ENCODE measurements around the gene RRAS. TPM values are rescaled to one million over a fixed set of nuclear protein-coding genes. Genes with fewer than 3 reads are reported as not detected.

The RRAS gene
- total RNA-seq, 1 donor from 2014 or later: 1.2 TPM

DNA sequence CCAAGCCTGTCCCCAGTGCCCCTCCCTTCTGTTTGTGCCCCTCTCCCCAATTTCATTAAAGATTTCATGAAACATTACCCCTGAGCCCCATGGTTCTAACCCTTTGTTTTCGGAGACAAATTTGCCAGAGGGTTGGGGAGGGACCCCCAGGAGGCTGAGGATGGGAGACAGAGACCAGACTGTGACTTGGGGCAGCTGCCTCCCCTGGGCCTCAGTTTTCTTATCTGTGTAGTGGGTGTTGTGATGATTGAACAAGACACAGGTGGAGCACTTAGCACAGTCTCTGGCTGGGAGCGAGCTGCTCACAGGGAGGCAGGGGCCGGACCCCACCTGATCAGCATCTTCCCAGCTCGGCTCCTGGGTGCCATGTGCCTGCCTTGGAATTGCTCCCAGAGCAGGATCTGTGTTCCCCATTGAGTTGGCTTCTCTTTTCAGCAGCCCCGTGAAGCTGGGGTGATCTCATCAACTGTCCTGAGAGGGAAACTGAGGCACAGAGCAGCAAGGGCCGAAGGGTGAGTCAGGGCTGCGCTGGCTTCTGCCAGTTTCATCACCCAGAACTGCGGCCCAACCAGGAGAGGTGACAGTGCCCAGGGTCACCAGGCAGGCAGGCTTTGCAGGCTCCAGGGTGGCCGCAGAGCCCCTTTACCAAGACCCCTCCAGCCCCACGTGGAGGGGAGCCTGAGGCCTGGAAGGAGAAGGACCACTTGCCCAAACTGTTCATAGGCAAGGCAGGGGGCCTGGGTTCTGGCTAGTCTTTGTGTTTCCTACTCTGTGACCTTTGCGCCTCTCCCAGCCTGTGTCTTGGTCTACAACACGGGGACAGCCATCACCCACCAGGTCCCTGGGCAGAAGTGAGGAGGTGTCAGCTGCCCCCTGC is 18.9 kb upstream of the RRAS start:
- TF ChIP-seq, protein P1, sequence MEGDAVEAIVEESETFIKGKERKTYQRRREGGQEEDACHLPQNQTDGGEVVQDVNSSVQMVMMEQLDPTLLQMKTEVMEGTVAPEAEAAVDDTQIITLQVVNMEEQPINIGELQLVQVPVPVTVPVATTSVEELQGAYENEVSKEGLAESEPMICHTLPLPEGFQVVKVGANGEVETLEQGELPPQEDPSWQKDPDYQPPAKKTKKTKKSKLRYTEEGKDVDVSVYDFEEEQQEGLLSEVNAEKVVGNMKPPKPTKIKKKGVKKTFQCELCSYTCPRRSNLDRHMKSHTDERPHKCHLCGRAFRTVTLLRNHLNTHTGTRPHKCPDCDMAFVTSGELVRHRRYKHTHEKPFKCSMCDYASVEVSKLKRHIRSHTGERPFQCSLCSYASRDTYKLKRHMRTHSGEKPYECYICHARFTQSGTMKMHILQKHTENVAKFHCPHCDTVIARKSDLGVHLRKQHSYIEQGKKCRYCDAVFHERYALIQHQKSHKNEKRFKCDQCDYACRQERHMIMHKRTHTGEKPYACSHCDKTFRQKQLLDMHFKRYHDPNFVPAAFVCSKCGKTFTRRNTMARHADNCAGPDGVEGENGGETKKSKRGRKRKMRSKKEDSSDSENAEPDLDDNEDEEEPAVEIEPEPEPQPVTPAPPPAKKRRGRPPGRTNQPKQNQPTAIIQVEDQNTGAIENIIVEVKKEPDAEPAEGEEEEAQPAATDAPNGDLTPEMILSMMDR (conservative IDR thresholded peaks at IDR 0.05): no peak
- Mint-ChIP-seq H3K36me3 (ENCODE audit: low read depth) (peaks cover 10% of the 10 kb centered on the region), H3K27ac (ENCODE audit: unreplicated experiment) (no peak overlapping the region), H3K9me3 (no peaks in the 10 kb centered on the region), H3K4me3 (no peak overlapping the region), H3K27me3 (ENCODE audit: low read depth) (no peaks in the 10 kb centered on the region), H3K4me1 (peaks cover under 1% of the 10 kb centered on the region)
- no peak for DNase-seq (ENCODE audit: low read depth, low spot score)

DNA sequence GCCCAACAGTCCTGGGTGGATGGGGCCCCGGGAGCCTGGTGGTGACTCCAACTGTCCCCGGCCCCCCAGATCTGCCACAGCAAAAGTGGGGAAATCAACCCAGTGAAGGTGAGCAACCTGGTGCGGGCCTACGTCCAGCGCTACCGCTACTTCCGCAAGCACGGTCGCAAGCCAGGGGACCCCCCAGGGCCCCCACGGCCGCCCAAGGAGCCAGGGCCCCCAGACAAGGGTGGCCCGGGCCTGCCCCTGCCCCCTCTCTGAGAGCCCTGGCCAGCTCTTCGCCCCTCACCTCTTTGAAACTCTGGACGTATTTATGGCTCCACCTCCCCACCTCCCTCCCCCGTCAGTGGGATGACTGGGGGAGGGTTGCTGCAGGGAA is 18.2 kb upstream of the RRAS start:
- Mint-ChIP-seq H3K27me3 (ENCODE audit: low read depth) (no peaks in the 10 kb centered on the region), H3K4me1 (no peaks in the 10 kb centered on the region), H3K4me3 (no peak overlapping the region), H3K9me3 (no peaks in the 10 kb centered on the region), H3K36me3 (ENCODE audit: low read depth) (peaks cover 10% of the 10 kb centered on the region), H3K27ac (ENCODE audit: unreplicated experiment) (no peak overlapping the region)
- DNase-seq (ENCODE audit: low read depth, low spot score): no peak
- TF ChIP-seq, protein P1 (conservative IDR thresholded peaks at IDR 0.05): no peak

DNA sequence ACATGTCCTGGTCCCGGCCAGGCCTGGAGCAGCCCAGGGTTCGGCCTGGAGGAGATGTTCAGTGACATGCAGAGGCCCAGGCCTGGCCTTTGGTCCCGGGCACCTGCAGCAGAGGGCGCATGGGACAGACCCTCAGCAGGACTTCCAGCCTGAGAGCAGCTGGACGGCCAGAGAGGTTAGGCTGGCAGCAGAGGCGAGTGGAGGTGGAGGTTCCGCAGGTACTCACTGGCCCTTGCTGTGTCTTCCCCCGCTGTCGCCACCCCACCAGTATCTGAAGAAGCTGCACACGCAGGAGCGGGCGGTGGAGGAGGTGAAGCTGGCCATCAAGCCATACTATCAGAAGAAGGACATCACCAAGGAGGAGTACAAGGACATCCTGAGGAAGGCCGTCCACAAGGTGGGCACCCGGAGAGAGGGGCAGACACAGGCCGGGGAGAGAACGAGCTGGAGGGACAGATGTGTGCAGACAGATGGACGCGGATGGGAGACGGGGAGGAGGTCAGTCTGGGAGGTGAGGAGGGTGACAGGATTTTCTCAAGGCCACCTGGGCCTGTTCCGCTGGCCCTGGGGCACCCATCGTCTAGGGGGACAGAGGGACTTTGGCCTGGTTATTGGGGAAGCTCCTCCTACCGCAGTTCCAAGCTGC is 17.7 kb upstream of the RRAS start:
- no peaks in the 10 kb centered on the region for H3K4me1 Mint-ChIP-seq
- H3K27ac Mint-ChIP-seq (ENCODE audit: unreplicated experiment): peak overlapping the region; percentile 67
- TF ChIP-seq, protein P1 (conservative IDR thresholded peaks at IDR 0.05): no peak
- no peaks in the 10 kb centered on the region for H3K9me3 Mint-ChIP-seq
- DNase-seq (ENCODE audit: low read depth, low spot score): no peak
- peaks cover 10% of the 10 kb centered on the region for H3K36me3 Mint-ChIP-seq (ENCODE audit: low read depth)
- H3K27me3 Mint-ChIP-seq (ENCODE audit: low read depth): no peaks in the 10 kb centered on the region
- H3K4me3 Mint-ChIP-seq: peak overlapping the region; percentile 12

DNA sequence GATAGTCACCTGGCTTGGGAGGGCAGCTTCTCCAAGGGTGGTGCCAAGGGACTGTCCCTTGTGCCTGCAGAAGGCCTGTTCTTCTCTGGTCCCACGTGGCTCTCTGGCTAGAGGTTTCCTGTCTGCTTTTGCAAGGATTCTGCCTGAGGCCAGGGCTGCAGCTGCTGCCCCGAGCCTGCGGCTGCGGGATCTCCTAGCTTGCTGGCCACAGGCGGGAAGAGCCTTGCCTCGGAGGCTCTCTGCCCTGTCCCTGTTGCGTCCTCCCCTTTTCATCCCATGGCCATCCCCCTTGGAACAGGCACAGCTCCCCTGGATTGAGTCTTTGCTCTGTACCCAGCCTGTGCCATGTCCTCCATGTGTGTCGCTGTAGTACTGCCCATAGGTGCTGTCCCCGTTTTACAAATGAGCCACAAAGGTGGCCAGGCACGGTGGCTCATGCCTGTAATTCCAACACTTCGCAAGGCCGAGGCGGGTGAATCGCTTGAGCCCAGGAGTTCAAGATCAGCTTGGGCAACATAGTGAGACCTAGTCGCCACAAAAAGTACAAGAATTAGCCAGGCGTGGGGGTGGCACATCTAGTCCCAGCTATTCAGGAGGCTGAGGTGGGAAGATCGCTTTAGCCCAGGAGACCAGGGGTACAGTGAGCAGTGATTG is 16.6 kb upstream of the RRAS start:
- Mint-ChIP-seq H3K4me1 (no peaks in the 10 kb centered on the region), H3K27me3 (ENCODE audit: low read depth) (no peaks in the 10 kb centered on the region), H3K4me3 (peak overlapping the region; percentile 59), H3K27ac (ENCODE audit: unreplicated experiment) (peak overlapping the region; percentile 37), H3K36me3 (ENCODE audit: low read depth) (peaks cover 10% of the 10 kb centered on the region), H3K9me3 (no peaks in the 10 kb centered on the region)
- TF ChIP-seq, protein P1 (conservative IDR thresholded peaks at IDR 0.05): no peak
- DNase-seq (ENCODE audit: low read depth, low spot score): no peak

DNA sequence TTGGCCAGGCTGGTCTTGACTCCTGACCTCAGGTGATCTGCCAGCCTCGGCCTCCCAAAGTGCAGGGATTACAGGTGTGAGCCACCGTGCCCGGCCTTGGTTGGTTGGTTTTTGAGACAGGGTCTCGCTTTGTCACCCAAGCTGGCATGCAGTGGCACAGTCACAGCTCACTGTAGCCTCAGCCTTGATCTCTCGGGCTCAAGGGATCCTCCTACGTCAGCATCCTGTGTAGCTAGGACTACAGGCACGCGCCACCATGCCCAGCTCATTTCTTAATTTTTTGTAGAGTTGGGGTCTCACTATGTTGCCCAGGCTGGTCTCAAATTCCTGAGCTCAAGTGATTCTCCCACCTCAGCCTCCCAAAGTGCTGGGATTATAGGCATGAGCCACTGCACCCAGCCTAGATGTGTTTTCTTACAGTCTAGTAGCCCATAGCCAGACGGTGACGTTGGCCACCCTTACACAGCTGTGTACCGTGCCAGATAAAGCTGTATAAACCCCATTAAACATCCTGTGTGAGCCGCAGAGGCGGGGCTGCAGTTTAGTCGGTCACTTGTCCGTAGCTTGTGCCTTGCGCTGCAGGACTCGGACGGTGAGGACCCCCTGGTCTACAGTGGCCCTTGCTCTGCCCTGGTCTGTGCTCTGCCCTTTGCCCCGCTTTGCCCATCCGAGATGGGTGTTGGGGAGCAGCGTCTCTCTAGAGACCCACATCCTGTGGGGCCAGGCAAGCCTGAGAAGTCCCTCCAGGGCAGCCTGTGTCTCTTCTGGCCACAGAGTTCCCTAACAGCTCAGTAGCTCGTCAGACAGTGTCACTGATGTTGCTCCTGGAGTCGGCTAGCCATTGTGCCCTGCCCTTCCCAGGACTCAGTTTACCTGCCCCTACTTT is 15.9 kb upstream of the RRAS start:
- DNase-seq (ENCODE audit: low read depth, low spot score): no peak
- H3K4me1 Mint-ChIP-seq: no peaks in the 10 kb centered on the region
- peaks cover 10% of the 10 kb centered on the region for H3K36me3 Mint-ChIP-seq (ENCODE audit: low read depth)
- no peaks in the 10 kb centered on the region for H3K27me3 Mint-ChIP-seq (ENCODE audit: low read depth)
- no peak overlapping the region for H3K27ac Mint-ChIP-seq (ENCODE audit: unreplicated experiment)
- peak overlapping the region; percentile 27 for H3K4me3 Mint-ChIP-seq
- TF ChIP-seq, protein P1 (conservative IDR thresholded peaks at IDR 0.05): no peak
- H3K9me3 Mint-ChIP-seq: no peaks in the 10 kb centered on the region
